GM21737 (cell line): ENCODE data around the gene SLC2A1.

Source experiments
- ATAC-seq: cut with Tn5 transposase; IDR thresholded peaks from one replicate; pipeline ENCODE4 v1.9.1; 2021; ENCODE audit warnings: mild to moderate bottlenecking, moderate library complexity; ENCODE audit not compliant: unreplicated experiment

Gene SLC2A1

GRCh38 chr1:42960566-42961311, 2.1 kb upstream of the SLC2A1 start:
- ATAC-seq, result no peak

- no peak for ATAC-seq
Measured at GRCh38 chr1:42960122-42960390, 1.4 kb upstream of the SLC2A1 start.

- ATAC-seq, result peak; percentile 48
Measured at GRCh38 chr1:42957880-42958487, 684 bp downstream of the SLC2A1 start.

GRCh38 chr1:42957229-42957879, 1.3 kb downstream of the SLC2A1 start:
- ATAC-seq, result no peak

- ATAC-seq, result no peak
Measured at GRCh38 chr1:42956739-42957138, 1.9 kb downstream of the SLC2A1 start.

- no peak for ATAC-seq
Measured at GRCh38 chr1:42955311-42956063, 3.2 kb downstream of the SLC2A1 start.

- ATAC-seq, result no peak
Measured at GRCh38 chr1:42953182-42954180, 5.2 kb downstream of the SLC2A1 start.

- peak; percentile 66 for ATAC-seq
Measured at GRCh38 chr1:42952303-42953001, 6.2 kb downstream of the SLC2A1 start.

- no peak for ATAC-seq
Measured at GRCh38 chr1:42951588-42951987, 7.1 kb downstream of the SLC2A1 start.

- ATAC-seq, result no peak
Measured at GRCh38 chr1:42950116-42950481, 8.6 kb downstream of the SLC2A1 start.

GRCh38 chr1:42949312-42950115, 9.2 kb downstream of the SLC2A1 start:
- no peak for ATAC-seq

- no peak for ATAC-seq
Measured at GRCh38 chr1:42947965-42948732, 10.5 kb downstream of the SLC2A1 start.

- ATAC-seq, result no peak
Measured at GRCh38 chr1:42947117-42947516, 11.6 kb downstream of the SLC2A1 start.

- no peak for ATAC-seq
Measured at GRCh38 chr1:42946120-42946898, 12.4 kb downstream of the SLC2A1 start.

GRCh38 chr1:42945164-42945563, 13.5 kb downstream of the SLC2A1 start:
- no peak for ATAC-seq

- ATAC-seq, result no peak
Measured at GRCh38 chr1:42944246-42944928, 14.3 kb downstream of the SLC2A1 start.

- no peak for ATAC-seq
Measured at GRCh38 chr1:42943728-42944127, 14.9 kb downstream of the SLC2A1 start.
